SK-N-SH treated with all-trans-retinoic acid at 6 μM for 48 hours (cell line): Measurements from ENCODE around the gene NFYB.

ENCODE experiments used
- ARNTL ChIP-seq: fragments of 450-650 bp; formaldehyde crosslinking; IDR thresholded peaks from 2 replicates; pipeline ENCODE4 v1.5.0; 2020; ENCODE audit warnings: low read depth, mild to moderate bottlenecking, moderate library complexity, borderline replicate concordance
- CREB5 ChIP-seq: fragments of 250-450 bp; sonication (Bioruptor Pico); IDR thresholded peaks from 2 replicates; pipeline ENCODE4 v1.5.1; 2020; ENCODE audit warnings: low read depth, mild to moderate bottlenecking, moderate library complexity
- CSDC2 ChIP-seq: fragments of 250-450 bp; sonication (Bioruptor Pico); IDR thresholded peaks from 2 replicates; pipeline ENCODE4 v1.5.0; 2020; ENCODE audit warnings: mild to moderate bottlenecking, moderate library complexity
- CSRNP3 ChIP-seq: fragments of 250-450 bp; sonication (Bioruptor Pico); IDR thresholded peaks from 2 replicates; pipeline ENCODE4 v1.5.1; 2021; ENCODE audit warnings: mild to moderate bottlenecking, moderate library complexity
- GLIS3 ChIP-seq: fragments of 250-450 bp; sonication (Bioruptor Pico); IDR thresholded peaks from 2 replicates; pipeline ENCODE4 v1.5.0; 2020; ENCODE audit warnings: mild to moderate bottlenecking, moderate library complexity
- PATZ1 ChIP-seq: fragments of 250-450 bp; sonication (Bioruptor Pico); IDR thresholded peaks from 2 replicates; pipeline ENCODE4 v1.8.0; 2020; ENCODE audit warnings: mild to moderate bottlenecking, moderate library complexity, borderline replicate concordance
- PPARA ChIP-seq: fragments of 250-450 bp; sonication (Bioruptor Pico); IDR thresholded peaks from 2 replicates; pipeline ENCODE4 v1.5.0; 2020; ENCODE audit warnings: mild to moderate bottlenecking, borderline replicate concordance
- TOX ChIP-seq: fragments of 250-450 bp; sonication (Bioruptor Pico); IDR thresholded peaks from 2 replicates; pipeline ENCODE4 v1.8.0; 2021; ENCODE audit warnings: mild to moderate bottlenecking, moderate library complexity, borderline replicate concordance
- TSHZ2 ChIP-seq: fragments of 250-450 bp; sonication (Bioruptor Pico); IDR thresholded peaks from 2 replicates; pipeline ENCODE4 v1.5.0; 2020; ENCODE audit warnings: mild to moderate bottlenecking, moderate library complexity
- ZFP3 ChIP-seq: fragments of 250-450 bp; sonication (Bioruptor Pico); IDR thresholded peaks from 2 replicates; pipeline ENCODE4 v1.5.0; 2020; ENCODE audit warnings: mild to moderate bottlenecking, moderate library complexity
- ZFP30 ChIP-seq: fragments of 450-650 bp; formaldehyde crosslinking; IDR thresholded peaks from 2 replicates; pipeline ENCODE4 v1.5.0; 2022; ENCODE audit warnings: mild to moderate bottlenecking, moderate library complexity
- ZNF70 ChIP-seq: fragments of 450-650 bp; formaldehyde crosslinking; IDR thresholded peaks from 2 replicates; pipeline ENCODE4 v1.5.0; 2020; ENCODE audit warnings: mild to moderate bottlenecking, moderate library complexity

- TF ChIP-seq PPARA (no peak), CSRNP3 (CRISPR knock-in tag) (no peak), ZFP30 (CRISPR knock-in tag) (no peak), CSDC2 (no peak), TOX (CRISPR knock-in tag) (no peak), GLIS3 (CRISPR knock-in tag) (no peak), PATZ1 (CRISPR knock-in tag) (no peak), CREB5 (CRISPR knock-in tag) (no peak), ZNF70 (CRISPR knock-in tag) (no peak), TSHZ2 (CRISPR knock-in tag) (no peak), ARNTL (CRISPR knock-in tag) (no peak), ZFP3 (CRISPR knock-in tag) (no peak)
These were observed 5.9 kb upstream of the NFYB start for GRCh38 chr12:104143918-104144317.
